GM21360 (cell line): ENCODE data around the gene SPOCK1.
"Not testable (repeated sequence)": the region's sequence is repeated elsewhere in the genome, so short reads cannot be mapped to it uniquely, and the experiment has no call there.

ENCODE experiments used
- ATAC-seq: cut with Tn5 transposase; IDR thresholded peaks from one replicate; pipeline ENCODE4 v1.9.1; 2021; ENCODE audit warnings: mild to moderate bottlenecking, moderate library complexity; ENCODE audit not compliant: unreplicated experiment

SPOCK1 gene

GRCh38 chr5:137398751-137399150 is 100.4 kb downstream of the SPOCK1 start:
- no peak for ATAC-seq

GRCh38 chr5:137398154-137398553 is 101.0 kb downstream of the SPOCK1 start:
- no peak for ATAC-seq

DNA sequence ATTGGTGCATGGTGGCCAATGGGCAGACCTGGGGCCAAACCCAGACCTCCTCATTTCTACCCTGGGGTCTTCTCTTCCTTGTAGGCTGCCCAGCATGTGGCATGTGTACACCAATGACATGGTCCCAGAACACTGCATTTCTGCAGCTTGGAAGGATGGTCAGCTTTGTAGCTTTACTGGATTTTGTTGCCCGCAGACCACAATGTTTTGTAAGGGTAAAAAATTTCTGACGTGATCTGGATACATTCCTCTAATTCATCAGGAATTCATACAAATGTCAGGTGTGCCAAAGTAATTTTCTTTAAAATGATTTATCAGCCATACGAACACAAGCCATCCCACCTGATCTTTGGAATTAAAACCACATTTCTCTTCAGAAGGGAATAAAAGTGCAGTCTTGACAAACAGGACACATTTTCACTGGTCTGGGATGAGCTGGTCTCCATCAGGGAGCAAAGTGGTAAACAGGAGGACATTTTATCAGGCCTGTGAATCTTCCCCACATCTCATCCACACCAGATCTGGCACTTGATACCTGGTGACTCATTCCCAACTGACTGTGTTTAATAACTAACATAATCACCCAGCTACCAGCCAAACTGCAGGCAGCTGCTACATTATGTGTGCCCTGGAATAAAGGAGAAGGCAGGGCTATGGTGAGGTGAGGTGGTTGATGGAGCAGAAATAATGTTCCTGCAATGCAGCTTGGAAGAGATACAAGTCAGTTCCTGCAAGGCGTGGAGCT is 103.9 kb downstream of the SPOCK1 start:
- no peak for ATAC-seq

- no peak for ATAC-seq
Measured at GRCh38 chr5:137394380-137394779, 104.7 kb downstream of the SPOCK1 start.

- no peak for ATAC-seq
Measured at GRCh38 chr5:137393196-137393993, 105.7 kb downstream of the SPOCK1 start.

DNA sequence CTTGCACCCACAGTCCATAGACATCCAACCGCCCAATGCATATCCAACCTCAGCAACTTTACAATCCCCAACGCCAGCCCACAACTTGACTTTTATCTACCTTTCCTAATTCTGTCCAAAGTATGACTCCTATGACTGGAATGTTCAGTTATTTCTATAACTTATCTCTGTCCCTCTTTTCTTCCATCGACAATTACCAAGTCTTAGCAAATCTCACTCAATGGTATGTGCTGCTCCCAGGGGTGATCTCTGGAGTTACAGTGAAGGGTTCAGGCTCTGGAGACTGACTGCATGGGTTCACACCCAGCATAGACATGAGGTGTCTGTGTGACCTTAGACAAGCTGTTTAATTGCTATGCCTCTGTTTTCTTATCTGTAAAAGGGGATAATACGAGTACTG is 106.9 kb downstream of the SPOCK1 start:
- no peak for ATAC-seq

DNA sequence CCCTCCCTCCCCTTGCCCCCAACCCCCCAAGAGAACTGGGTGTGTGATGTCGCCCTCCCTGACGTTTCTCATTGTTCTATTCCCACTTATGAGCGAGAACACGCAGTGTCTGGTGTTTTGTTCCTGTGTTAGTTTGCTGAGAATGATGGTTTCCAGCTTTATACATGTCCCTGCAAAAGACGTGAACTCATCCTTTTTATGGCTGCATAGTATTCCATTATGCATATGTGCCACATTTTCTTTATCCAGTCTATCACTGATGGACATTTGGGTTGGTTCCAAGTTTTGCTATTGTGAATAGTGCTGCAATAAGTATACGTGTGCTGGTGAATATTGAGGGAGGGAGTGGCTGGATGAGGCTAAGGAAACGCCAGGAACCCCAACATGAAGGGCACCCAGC is 108.1 kb downstream of the SPOCK1 start:
- ATAC-seq: not testable (repeated sequence)

- no peak for ATAC-seq
Measured at GRCh38 chr5:137389042-137389441, 110.1 kb downstream of the SPOCK1 start.

DNA sequence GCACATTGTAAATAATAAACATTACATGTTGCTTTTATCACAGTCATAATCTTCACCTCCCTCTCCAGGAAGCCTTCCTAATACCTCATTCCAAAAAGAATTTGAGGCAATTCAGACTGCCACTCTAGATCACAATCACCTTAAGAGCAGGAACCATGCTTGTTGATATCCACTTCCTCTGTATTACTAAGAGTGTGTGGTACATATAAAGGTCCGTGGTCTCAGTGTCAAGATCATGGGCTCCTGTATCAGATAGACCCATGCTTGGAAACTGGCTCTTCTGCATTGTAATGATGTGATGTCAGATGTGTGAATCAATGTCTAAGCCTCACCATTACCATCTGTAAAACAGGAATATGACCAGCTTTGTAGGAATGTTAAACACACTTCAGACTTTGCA is 114.1 kb downstream of the SPOCK1 start:
- ATAC-seq: no peak

DNA sequence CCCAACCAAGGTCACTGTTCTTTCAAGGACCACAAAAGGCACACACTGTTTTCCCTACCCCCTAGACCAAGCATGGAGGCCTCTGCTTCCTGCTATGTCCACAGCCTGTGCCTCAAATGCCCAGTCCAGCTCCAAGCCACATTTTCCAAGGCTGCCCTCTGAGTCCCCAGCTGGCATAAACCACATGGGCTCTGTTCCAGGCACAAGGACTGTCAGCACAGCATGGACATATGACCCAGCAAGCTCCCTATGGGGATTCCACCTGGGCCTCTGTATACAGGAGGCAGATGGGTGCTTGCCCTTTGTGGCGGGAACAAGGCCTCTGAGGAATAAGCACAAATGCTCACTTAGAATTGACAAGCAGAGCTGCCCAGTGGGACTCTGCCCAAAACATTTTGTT is 115.2 kb downstream of the SPOCK1 start:
- ATAC-seq: no peak

GRCh38 chr5:137381555-137381954 is 117.6 kb downstream of the SPOCK1 start:
- no peak for ATAC-seq

DNA sequence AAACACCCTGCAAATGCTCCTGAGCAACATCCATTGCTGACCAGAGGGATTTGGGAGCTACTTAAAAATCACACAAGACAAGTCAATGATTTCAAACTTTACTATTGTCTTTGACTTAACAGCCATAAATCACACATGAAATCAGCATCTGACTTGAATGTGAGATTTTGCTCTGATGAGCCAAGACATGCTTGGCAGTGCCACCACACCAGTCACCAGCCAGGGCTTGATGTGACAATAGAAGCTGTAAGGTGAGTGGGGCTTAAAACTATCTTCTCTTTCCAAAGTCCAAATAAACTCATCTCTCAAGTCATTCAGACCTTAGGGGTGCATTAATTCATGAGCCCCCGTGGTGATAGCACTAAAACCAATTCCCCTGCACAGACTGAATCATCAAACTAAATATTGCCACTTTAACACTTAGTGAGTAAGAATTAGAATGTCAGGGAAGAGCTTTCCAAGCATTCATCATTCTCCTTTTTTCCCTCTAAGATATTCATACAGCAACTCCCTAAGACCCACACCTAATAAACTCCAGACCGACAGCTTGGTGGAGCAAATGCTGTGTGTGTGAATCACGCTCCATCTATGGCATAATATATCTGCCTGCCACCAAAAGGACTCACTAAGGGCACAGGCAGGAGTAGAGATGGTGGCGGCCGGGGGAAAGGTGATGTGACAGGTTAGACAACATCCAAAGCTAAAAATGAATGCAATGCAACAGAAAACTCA is 119.4 kb downstream of the SPOCK1 start:
- ATAC-seq: no peak

GRCh38 chr5:137375741-137376526 is 123.2 kb downstream of the SPOCK1 start:
- ATAC-seq: no peak

GRCh38 chr5:137374110-137374714 is 124.9 kb downstream of the SPOCK1 start:
- no peak for ATAC-seq

DNA sequence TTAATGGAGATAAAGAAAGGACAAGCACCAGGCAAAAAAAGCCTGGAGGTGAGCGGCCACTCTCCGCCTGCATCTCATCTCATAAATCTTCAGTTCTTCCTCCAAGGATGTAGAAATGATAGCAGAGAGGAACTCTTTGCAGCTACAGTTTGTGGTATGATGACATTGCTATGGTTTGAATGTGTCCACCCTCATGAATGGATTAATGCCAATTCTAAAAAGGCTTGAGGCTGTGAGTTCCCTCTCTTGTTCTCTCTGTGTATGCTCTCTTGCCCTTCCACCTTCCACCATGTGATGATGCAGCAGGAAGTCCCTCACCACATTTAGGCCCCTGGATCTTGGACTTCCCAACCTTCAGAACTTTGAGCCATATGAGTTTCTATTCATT is 126.4 kb downstream of the SPOCK1 start:
- ATAC-seq: no peak

DNA sequence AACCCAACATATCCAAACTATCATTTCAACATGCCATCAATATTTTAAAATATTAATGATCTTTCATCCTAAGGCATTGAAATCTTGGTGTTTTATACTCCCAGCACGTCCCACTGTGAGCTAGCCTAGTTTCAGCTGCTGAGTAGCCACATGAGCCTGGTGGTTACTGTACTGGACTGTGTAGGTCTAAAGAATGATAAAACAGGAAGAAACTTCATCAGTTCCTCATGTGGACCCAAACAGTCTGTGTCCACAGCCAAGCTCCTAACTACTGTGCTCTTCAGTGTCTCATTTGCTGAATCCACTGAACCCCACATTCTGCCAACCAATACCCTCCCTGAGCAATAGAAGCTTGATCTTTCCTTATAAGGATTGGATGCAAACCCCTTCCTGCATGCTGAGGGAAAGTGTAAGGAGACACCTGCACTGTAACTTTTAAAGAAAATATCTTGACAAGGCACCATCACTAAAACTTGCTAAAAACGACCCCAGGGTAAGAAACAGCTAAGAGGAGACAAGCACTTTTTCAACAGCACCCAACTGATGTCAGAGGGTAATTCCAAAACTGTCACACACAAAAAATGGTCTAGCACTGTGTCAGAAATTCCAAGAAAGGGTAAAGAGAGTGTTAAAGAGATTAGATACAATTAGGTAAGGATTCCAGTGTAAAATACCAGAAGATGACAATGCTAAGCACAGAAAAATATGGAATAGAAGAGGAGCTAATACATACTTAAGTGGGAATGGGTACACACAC is 126.9 kb downstream of the SPOCK1 start:
- ATAC-seq: no peak

GRCh38 chr5:137370096-137371071 is 128.7 kb downstream of the SPOCK1 start:
- ATAC-seq: no peak

- ATAC-seq: no peak
Measured at GRCh38 chr5:137368651-137369050, 130.5 kb downstream of the SPOCK1 start.

- no peak for ATAC-seq
Measured at GRCh38 chr5:137367951-137368350, 131.2 kb downstream of the SPOCK1 start.
